Activated B cell treated with CpG ODN at 0.5 μM for 24 hours (primary cell): Measurements from ENCODE around the gene HBE1. TPM values are rescaled to one million over a fixed set of nuclear protein-coding genes. Genes with fewer than 3 reads are reported as not detected.

Source experiments
- ATAC-seq: fragments of 200-7000 bp; cut with Tn5 transposase; one replicate; pipeline ENCODE4 v1.10.0; 2021; ENCODE audit warnings: low read depth, mild to moderate bottlenecking, moderate library complexity
- CTCF ChIA-PET: fragments of 350-600 bp; sonication (Branson Sonifier 250); formaldehyde crosslinking; loops from one replicate; lab custom pipeline; 2021; ENCODE audit warnings: antibody characterized with exemption; lab: Charles Lee
- POLR2A ChIA-PET: fragments of 350-600 bp; sonication (Branson Sonifier 250); formaldehyde crosslinking; loops from one replicate; lab custom pipeline; 2021; ENCODE audit warnings: antibody characterized with exemption; lab: Charles Lee
- DNase-seq: peaks from one replicate; pipeline ENCODE4 v3.0.0; 2022
- H3K27ac Mint-ChIP-seq: one replicate; pipeline ENCODE4 v1.8.0; 2020; ENCODE audit warnings: mixed read lengths
- H3K27me3 Mint-ChIP-seq: one replicate; pipeline ENCODE4 v1.8.0; 2021; ENCODE audit warnings: mixed read lengths
- H3K36me3 Mint-ChIP-seq: one replicate; pipeline ENCODE4 v1.8.0; 2021; ENCODE audit warnings: low read depth, mixed read lengths
- H3K4me1 Mint-ChIP-seq: one replicate; pipeline ENCODE4 v1.8.0; 2021; ENCODE audit warnings: mixed read lengths
- H3K4me3 Mint-ChIP-seq: one replicate; pipeline ENCODE4 v1.8.0; 2020; ENCODE audit warnings: mild to moderate bottlenecking, mixed read lengths
- H3K9me3 Mint-ChIP-seq: one replicate; pipeline ENCODE4 v1.8.0; 2020; ENCODE audit warnings: mixed read lengths
- intact Hi-C: fragments of 100-400 bp; cut with micrococcal nuclease; formaldehyde crosslinking; loops from one replicate; pipeline ENCODE4 v1.15.1; 2024
- total RNA-seq: library from RNA; stranded (reverse); gene quantifications from 2 replicates; pipeline ENCODE4 v1.2.3, GENCODE V29; 2022
- TF ChIP-seq, protein P1 (sequence below): fragments of 200-600 bp; IDR thresholded peaks from one replicate; pipeline ENCODE4 v1.8.0; 2022; ENCODE audit warnings: antibody characterized with exemption, mild to moderate bottlenecking

Gene HBE1
- total RNA-seq, 1 donor from 2014 or later: not detected

DNA sequence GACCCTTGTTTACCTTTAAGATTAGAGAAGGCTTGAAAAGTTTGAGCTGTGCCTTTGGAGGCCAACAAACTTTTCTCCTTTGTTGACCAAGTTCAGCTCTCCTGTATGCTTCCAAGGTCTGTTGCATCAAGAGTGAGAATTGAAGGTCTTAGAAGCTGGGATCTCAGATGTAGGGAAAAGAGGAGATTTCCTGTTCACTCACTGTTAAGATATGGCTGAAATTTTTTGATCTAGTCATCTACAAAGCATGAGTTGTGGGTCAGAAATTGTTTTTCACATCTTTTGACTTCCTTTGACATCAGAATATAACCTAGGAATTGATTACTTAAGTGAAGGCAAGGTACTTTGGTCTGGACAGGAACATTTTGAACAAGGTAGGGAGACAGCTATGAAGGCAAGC, 20.0 kb upstream of the HBE1 start:
- Mint-ChIP-seq H3K36me3 (no peaks in the 10 kb centered on the region), H3K27me3 (no peaks in the 10 kb centered on the region), H3K27ac (no peak overlapping the region), H3K9me3 (no peaks in the 10 kb centered on the region), H3K4me1 (no peaks in the 10 kb centered on the region), H3K4me3 (no peak overlapping the region)
- ChIA-PET POLR2A (no interaction called here), CTCF (no interaction called here)
- ATAC-seq (no peak), DNase-seq (no peak)
- TF ChIP-seq, protein P1, sequence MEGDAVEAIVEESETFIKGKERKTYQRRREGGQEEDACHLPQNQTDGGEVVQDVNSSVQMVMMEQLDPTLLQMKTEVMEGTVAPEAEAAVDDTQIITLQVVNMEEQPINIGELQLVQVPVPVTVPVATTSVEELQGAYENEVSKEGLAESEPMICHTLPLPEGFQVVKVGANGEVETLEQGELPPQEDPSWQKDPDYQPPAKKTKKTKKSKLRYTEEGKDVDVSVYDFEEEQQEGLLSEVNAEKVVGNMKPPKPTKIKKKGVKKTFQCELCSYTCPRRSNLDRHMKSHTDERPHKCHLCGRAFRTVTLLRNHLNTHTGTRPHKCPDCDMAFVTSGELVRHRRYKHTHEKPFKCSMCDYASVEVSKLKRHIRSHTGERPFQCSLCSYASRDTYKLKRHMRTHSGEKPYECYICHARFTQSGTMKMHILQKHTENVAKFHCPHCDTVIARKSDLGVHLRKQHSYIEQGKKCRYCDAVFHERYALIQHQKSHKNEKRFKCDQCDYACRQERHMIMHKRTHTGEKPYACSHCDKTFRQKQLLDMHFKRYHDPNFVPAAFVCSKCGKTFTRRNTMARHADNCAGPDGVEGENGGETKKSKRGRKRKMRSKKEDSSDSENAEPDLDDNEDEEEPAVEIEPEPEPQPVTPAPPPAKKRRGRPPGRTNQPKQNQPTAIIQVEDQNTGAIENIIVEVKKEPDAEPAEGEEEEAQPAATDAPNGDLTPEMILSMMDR: no peak
- intact Hi-C loops: no loop called here

DNA sequence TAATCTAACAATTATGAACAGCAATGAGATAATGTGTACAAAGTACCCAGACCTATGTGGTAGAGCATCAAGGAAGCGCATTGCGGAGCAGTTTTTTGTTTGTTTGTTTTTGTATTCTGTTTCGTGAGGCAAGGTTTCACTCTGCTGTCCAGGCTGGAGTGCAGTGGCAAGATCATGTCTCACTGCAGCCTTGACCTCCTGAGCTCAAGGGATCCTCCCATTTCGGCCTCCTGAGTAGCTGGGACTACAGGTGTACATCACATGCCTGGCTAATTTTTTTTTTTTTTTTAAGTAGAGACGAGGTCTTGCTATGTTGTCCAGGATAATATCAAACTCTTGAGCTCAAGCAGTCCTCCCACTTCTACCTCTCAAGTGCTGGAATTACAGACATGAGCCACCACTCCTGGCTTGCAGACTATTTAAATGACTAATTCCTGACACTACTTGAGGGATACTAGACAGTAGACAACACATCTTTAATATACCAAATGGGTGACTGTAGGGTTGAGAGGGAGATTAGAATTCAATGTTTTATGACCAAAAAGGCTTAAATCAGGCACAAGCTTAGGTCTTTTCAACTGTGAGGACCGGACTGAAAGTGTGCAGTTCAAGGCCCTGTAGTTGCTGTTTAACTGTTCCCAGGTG, 19.3 kb upstream of the HBE1 start:
- Mint-ChIP-seq H3K27me3 (no peaks in the 10 kb centered on the region), H3K4me1 (no peaks in the 10 kb centered on the region), H3K36me3 (no peaks in the 10 kb centered on the region), H3K9me3 (no peaks in the 10 kb centered on the region), H3K4me3 (no peak overlapping the region), H3K27ac (no peak overlapping the region)
- ChIA-PET CTCF (no interaction called here), POLR2A (no interaction called here)
- intact Hi-C loops: no loop called here
- TF ChIP-seq, protein P1: no peak
- DNase-seq (no peak), ATAC-seq (no peak)

DNA sequence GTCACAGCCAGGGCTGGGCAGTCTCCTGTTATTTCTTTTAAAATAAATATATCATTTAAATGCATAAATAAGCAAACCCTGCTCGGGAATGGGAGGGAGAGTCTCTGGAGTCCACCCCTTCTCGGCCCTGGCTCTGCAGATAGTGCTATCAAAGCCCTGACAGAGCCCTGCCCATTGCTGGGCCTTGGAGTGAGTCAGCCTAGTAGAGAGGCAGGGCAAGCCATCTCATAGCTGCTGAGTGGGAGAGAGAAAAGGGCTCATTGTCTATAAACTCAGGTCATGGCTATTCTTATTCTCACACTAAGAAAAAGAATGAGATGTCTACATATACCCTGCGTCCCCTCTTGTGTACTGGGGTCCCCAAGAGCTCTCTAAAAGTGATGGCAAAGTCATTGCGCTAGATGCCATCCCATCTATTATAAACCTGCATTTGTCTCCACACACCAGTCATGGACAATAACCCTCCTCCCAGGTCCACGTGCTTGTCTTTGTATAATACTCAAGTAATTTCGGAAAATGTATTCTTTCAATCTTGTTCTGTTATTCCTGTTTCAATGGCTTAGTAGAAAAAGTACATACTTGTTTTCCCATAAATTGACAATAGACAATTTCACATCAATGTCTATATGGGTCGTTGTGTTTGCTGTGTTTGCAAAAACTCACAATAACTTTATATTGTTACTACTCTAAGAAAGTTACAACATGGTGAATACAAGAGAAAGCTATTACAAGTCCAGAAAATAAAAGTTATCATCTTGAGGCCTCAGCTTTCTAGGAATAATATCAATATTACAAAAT, 18.6 kb upstream of the HBE1 start:
- H3K27me3 Mint-ChIP-seq: no peaks in the 10 kb centered on the region
- POLR2A ChIA-PET: no interaction called here
- no peaks in the 10 kb centered on the region for H3K4me1 Mint-ChIP-seq
- TF ChIP-seq, protein P1: no peak
- DNase-seq (no peak), ATAC-seq (no peak)
- H3K9me3 Mint-ChIP-seq: no peaks in the 10 kb centered on the region
- CTCF ChIA-PET: no interaction called here
- intact Hi-C loops: no loop called here
- H3K27ac Mint-ChIP-seq: no peak overlapping the region
- no peaks in the 10 kb centered on the region for H3K36me3 Mint-ChIP-seq
- no peak overlapping the region for H3K4me3 Mint-ChIP-seq

DNA sequence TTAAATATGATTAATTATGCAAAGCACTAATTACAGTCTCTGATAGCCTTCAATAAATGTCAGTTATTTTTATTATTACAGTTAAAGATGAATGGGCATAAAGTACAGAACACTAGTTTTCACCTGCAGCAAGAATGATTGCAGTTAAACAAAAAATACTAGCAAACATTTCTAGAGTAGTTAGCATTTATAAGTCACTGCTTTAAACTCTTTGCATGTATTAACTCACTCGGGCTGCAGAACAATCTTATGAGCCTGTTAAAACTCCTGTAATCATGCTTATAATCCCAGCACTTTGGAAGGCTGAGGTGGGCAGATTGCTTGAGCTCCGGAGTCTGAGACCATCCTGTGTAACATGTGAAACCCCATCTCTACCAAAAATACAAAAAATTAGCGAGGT, 17.2 kb upstream of the HBE1 start:
- intact Hi-C loops: no loop called here
- no peak overlapping the region for H3K4me3 Mint-ChIP-seq
- DNase-seq (no peak), ATAC-seq (no peak)
- H3K27ac Mint-ChIP-seq: no peak overlapping the region
- TF ChIP-seq, protein P1: no peak
- ChIA-PET CTCF (no interaction called here), POLR2A (no interaction called here)
- no peaks in the 10 kb centered on the region for H3K9me3 Mint-ChIP-seq
- H3K36me3 Mint-ChIP-seq: no peaks in the 10 kb centered on the region
- no peaks in the 10 kb centered on the region for H3K27me3 Mint-ChIP-seq
- no peaks in the 10 kb centered on the region for H3K4me1 Mint-ChIP-seq

DNA sequence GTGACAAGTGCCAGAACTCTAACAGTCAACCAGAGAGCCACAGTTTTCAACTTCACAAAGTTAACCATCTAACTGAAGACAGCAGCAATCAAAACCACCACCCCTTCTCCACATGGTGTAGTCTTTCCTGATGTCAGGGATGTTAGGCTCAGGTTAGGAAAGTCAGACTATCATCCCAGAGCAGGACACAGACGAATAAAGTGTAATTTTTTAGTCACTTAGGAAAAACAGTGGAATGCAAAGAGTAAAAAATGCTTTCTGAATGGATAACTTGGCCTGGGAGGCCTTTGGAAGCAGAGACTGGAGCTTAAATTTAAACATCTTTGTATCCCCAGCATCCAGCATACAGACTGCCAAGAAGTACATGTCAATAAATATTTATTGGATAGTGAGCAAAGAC, 16.6 kb upstream of the HBE1 start:
- TF ChIP-seq, protein P1: no peak
- H3K27ac Mint-ChIP-seq: no peak overlapping the region
- H3K36me3 Mint-ChIP-seq: no peaks in the 10 kb centered on the region
- ChIA-PET POLR2A (no interaction called here), CTCF (no interaction called here)
- H3K27me3 Mint-ChIP-seq: no peaks in the 10 kb centered on the region
- DNase-seq (no peak), ATAC-seq (no peak)
- intact Hi-C loops: no loop called here
- no peak overlapping the region for H3K4me3 Mint-ChIP-seq
- no peaks in the 10 kb centered on the region for H3K4me1 Mint-ChIP-seq
- H3K9me3 Mint-ChIP-seq: no peaks in the 10 kb centered on the region
